Suppressor macrophage treated with lipopolysaccharide for 1 hour (primary cell): Measurements from ENCODE around the gene ASTN2.

Source experiments
- DNase-seq, 3 donors: peaks; one replicate each; pipeline ENCODE4 v3.0.0-alpha.2; 2020 to 2022

ASTN2 gene, protein sequence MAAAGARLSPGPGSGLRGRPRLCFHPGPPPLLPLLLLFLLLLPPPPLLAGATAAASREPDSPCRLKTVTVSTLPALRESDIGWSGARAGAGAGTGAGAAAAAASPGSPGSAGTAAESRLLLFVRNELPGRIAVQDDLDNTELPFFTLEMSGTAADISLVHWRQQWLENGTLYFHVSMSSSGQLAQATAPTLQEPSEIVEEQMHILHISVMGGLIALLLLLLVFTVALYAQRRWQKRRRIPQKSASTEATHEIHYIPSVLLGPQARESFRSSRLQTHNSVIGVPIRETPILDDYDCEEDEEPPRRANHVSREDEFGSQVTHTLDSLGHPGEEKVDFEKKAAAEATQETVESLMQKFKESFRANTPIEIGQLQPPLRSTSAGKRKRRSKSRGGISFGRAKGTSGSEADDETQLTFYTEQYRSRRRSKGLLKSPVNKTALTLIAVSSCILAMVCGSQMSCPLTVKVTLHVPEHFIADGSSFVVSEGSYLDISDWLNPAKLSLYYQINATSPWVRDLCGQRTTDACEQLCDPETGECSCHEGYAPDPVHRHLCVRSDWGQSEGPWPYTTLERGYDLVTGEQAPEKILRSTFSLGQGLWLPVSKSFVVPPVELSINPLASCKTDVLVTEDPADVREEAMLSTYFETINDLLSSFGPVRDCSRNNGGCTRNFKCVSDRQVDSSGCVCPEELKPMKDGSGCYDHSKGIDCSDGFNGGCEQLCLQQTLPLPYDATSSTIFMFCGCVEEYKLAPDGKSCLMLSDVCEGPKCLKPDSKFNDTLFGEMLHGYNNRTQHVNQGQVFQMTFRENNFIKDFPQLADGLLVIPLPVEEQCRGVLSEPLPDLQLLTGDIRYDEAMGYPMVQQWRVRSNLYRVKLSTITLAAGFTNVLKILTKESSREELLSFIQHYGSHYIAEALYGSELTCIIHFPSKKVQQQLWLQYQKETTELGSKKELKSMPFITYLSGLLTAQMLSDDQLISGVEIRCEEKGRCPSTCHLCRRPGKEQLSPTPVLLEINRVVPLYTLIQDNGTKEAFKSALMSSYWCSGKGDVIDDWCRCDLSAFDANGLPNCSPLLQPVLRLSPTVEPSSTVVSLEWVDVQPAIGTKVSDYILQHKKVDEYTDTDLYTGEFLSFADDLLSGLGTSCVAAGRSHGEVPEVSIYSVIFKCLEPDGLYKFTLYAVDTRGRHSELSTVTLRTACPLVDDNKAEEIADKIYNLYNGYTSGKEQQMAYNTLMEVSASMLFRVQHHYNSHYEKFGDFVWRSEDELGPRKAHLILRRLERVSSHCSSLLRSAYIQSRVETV (N-terminal part only)

DNA sequence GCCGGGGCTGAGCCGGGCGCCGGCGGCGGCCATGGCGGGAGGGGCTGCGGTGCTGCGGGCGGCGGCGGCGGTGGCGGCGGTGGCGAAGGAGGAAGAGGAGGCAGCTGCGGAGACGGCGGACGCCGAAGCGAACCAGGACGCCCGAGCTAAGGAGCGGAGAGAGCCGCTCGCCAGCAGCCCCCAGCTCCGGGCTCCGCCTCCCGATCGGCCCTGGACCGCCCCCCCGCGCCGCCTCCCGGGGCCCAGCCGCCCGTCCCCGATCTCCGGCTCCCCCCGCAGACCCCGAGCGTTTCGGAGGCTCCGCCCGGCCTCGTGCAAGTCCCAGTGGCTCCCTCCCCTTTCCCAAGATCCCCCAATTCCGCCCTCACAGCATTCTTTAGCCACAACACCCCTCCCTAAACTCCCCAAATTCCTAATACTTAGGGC lies at the start of gene ASTN2:
Gene ASTN2 (minus strand): TSS at position 152 of the 426 bp plus-strand sequence. CDS start 119 bp downstream, at position 33.
- DNase-seq, result no peak

- DNase-seq, result no peak
Measured at GRCh38 chr9:117462861-117463260, 48.0 kb upstream of the ASTN2 start.

DNA sequence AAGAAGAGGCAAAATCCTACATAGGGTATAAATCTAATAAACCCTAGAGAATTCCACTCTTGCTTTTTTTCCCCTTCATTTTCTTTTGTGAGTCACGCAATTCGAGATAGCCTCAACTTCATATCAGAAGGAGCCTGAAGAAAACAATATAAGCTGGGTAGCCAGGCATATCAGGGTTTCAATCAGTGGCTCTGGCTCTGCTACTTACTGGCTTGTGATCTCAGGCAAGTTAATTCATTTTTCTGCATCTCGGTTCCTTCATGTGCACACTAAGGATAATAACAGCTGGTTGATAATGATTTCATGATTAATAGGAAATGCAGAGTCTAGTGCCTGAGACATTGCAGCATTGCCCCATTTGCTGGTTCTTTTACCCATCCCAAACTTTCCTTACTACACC lies 46.5 kb upstream of the ASTN2 start:
- no peak for DNase-seq

DNA sequence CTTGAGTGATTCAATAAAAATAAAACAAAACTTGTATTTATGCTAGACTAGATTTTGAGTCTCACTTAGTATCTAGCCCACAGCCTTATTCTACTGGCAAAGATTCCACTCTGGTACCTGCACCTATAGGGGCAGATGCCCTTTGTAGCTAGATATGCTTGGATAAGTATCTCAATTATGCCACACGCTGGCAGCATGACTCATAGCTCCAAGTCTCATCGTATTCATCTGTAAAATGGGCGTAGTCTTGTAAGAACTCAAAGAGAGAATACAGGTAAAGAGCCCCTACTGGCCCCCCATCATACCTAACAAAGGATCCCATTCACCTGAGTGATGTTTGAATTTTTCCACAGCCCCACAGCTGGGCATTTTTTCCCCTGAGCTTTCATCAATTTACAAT lies 45.9 kb upstream of the ASTN2 start:
- no peak for DNase-seq

GRCh38 chr9:117459913-117460312 lies 45.1 kb upstream of the ASTN2 start:
- DNase-seq, result no peak

GRCh38 chr9:117458066-117458465 lies 43.2 kb upstream of the ASTN2 start:
- no peak for DNase-seq

DNA sequence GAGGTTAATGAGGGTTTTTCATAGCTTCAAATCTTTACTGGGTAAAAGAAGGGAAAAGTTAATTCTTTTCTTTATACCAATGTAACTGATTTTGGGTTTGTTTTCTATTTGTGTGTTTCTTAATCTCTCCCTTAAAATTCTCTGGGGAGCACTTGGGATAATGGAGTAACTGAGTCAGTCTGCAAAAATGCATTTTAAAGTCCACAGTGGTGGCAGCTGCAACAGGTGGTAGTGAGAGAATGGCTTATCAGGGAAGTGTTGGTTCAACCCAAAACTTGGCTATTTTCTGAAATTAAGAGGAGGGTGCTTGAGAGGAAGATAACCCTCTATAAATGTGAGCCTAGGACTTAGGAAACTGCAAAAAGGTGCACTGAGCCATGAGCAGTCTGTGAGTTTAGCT lies 39.9 kb upstream of the ASTN2 start:
- DNase-seq, result no peak

GRCh38 chr9:117453737-117454136 lies 38.9 kb upstream of the ASTN2 start:
- no peak for DNase-seq

DNA sequence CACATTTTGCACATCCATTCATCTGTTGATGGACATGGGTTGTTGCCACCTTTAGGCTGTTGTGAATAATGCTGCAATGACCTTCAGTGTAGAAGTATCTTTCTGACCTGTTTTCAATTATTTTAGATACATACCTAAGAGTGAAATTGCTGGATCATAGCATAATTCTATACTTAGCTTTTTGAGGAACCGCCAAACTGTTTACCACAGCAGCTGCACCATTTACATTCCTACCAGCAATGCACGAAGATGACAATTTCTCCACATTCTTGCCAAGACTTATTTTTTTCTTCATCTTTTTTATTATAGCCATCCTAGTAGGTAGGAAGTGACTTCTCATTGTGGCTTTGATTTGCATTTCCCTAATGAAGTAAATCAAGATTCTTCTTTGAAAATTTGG lies 36.5 kb upstream of the ASTN2 start:
- DNase-seq, result no peak

- no peak for DNase-seq
Measured at GRCh38 chr9:117448066-117448465, 33.2 kb upstream of the ASTN2 start.

- no peak for DNase-seq
Measured at GRCh38 chr9:117445631-117446030, 30.8 kb upstream of the ASTN2 start.

DNA sequence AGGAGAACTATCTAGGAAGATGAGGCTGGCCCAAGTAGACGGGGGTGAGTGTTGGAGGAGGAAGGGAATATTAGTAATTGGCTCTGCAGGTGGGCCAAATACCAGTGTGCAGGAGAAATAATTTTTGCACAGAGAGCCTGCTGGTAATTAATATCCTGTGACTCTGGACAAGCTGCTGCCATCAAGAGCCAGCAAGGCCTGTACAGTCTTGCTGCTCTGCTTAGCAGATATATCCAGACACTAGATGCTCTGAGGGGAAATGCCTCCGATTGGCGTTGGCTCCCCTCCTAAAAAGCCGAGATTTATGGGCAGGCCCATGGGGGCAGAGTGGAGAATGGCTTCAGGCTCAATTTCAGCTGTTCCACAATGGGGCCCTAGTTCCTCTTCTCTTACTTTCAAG lies 29.6 kb upstream of the ASTN2 start:
- no peak for DNase-seq

- no peak for DNase-seq
Measured at GRCh38 chr9:117437283-117437682, 22.4 kb upstream of the ASTN2 start.

- DNase-seq, result no peak
Measured at GRCh38 chr9:117435630-117436261, 20.9 kb upstream of the ASTN2 start.

DNA sequence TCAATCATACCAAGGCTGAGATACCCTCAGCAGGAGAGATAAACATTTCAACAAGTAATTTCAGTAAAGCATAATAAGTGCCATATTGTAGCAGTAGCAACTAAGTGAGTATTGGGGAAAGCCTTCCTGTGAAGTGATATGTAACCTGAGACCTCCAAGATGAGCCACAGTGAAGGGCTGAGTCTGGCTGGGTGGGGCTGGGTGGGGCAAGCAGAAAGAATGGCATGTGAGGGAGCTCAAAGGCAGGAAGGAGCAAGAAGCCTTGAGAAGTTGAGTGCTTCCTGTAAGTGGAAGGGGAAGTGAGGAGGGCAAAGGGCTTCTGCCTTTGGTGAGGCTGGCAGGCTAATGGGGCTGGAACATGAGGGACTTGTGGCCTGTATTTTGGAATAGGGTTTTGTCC lies 19.7 kb upstream of the ASTN2 start:
- no peak for DNase-seq

DNA sequence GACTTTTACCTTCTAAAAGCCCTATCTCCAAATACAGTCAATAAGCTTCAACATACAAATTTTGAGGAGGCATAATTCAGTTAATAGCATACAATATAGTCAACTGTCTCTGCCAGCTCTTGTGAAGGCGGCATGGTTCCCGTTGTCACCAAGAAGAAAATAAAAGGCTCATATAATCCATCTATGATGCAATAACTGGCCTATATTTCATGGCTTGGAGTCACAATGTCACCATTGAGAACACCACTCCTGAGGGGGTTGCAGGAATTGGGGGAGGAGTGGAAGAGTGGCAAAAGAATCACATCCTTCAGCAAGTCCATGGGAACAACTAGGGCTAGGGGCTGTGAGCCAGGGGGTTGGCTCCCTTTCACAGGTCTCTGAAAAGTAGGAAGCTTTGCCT lies 16.0 kb upstream of the ASTN2 start:
- no peak for DNase-seq

- DNase-seq, result no peak
Measured at GRCh38 chr9:117427357-117427913, 12.6 kb upstream of the ASTN2 start.

GRCh38 chr9:117425566-117425965 lies 10.7 kb upstream of the ASTN2 start:
- no peak for DNase-seq

DNA sequence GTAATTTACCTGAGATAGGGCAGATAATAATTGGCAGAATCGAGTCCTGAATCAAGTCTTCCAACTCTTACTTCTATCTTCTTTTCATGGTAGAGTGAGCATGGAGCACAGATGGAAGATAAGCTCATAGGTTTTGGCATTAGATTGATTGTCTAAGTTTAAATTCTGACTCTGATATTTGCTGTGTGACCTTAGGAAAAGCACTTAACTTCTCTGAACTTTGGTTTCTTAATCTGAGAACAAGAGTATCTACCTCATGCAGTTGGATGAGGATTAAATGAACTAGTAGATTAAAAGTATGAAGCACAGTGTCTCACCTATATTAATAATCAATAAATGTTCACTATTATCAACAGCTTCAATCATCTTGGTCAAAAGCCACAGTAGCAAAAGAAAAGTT lies 9.4 kb upstream of the ASTN2 start:
- no peak for DNase-seq

- no peak for DNase-seq
Measured at GRCh38 chr9:117418111-117418510, 3.3 kb upstream of the ASTN2 start.

- DNase-seq, result no peak
Measured at GRCh38 chr9:117416856-117417255, 2.0 kb upstream of the ASTN2 start.

DNA sequence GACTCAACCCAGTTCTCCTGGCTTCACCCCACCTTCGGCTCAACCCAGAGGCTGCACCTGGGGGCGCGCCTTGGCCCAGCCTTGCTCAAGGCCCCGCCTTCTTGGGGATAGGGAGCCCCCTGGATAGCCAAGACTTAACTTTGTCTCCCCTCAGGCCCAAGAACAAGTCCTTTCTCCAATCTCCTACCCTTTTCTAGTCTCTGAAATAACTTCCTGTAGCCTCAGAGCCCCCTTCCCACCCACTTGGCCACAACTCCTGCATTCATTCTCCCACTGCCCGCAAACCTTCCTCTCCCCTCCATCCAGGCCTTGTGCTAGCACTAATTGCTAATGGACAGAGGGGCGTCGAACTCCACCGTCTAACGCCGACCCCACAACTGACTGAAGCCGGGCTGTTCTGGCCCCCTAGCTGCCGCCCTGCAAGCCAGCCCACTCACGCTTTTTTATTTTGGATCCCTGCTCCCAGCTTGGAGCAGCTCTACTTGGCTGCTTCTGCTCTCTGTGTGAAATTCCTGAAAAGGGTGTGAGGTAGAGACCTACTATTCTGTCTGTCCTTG lies 579 bp upstream of the ASTN2 start:
- no peak for DNase-seq
